Calu3 (cell line): ENCODE measurements around the gene EPHX1. TPM values are rescaled to one million over a fixed set of nuclear protein-coding genes. Genes with fewer than 3 reads are reported as not detected.
A peak's percentile ranks its signal among the peaks of the same experiment; 100 is the strongest.

Source experiments
- BruUV-seq: library from RNA; stranded (reverse); fragments of 400-500 nt; replicated peaks from 2 replicates; lab custom pipeline; 2021; lab: Mats Ljungman, UMichigan
- CTCF ChIA-PET: fragments of 300-600 bp; sonication (Branson Sonifier 250); formaldehyde crosslinking; loops from one replicate; lab custom pipeline; 2022; ENCODE audit warnings: antibody characterized with exemption; lab: Charles Lee
- DNase-seq: peaks from one replicate; pipeline ENCODE4 v3.0.0; 2022
- H3K27ac Mint-ChIP-seq: one replicate; pipeline ENCODE4 v1.8.0; 2022; ENCODE audit warnings: mixed read lengths; ENCODE audit not compliant: unreplicated experiment
- H3K27me3 Mint-ChIP-seq: one replicate; pipeline ENCODE4 v1.8.0; 2022; ENCODE audit warnings: mixed read lengths; ENCODE audit not compliant: unreplicated experiment
- H3K36me3 Mint-ChIP-seq: one replicate; pipeline ENCODE4 v1.8.0; 2022; ENCODE audit warnings: mild to moderate bottlenecking, moderate library complexity, mixed read lengths; ENCODE audit not compliant: insufficient read depth, unreplicated experiment
- H3K4me1 Mint-ChIP-seq: one replicate; pipeline ENCODE4 v1.8.0; 2022; ENCODE audit warnings: mild to moderate bottlenecking, low read depth, mixed read lengths; ENCODE audit not compliant: unreplicated experiment
- H3K4me3 Mint-ChIP-seq: one replicate; pipeline ENCODE4 v1.8.0; 2022; ENCODE audit warnings: mild to moderate bottlenecking, low read depth, moderate library complexity, mixed read lengths; ENCODE audit not compliant: unreplicated experiment
- H3K9me3 Mint-ChIP-seq: one replicate; pipeline ENCODE4 v1.8.0; 2022; ENCODE audit warnings: low read depth, mixed read lengths; ENCODE audit not compliant: unreplicated experiment
- CTCF ChIP-seq: fragments of 200-600 bp; IDR thresholded peaks from one replicate; pipeline ENCODE4 v1.8.0; 2022; ENCODE audit warnings: antibody characterized with exemption; ENCODE audit not compliant: unreplicated experiment
- intact Hi-C: fragments of 100-400 bp; cut with micrococcal nuclease; formaldehyde crosslinking; loops from one replicate; pipeline ENCODE4 v1.10.0; 2022; ENCODE audit not compliant: unreplicated experiment
- total RNA-seq: library from RNA; stranded (reverse); gene quantifications from 2 replicates; pipeline ENCODE4 v1.2.3, GENCODE V29; 2022

The EPHX1 gene
- total RNA-seq, 1 experiment from 2014 or later: 46.6 TPM

- H3K27ac Mint-ChIP-seq: peak overlapping the region; percentile 74
- peaks cover 69% of the 10 kb centered on the region for H3K36me3 Mint-ChIP-seq
- no TSS peak for BruUV-seq
- H3K9me3 Mint-ChIP-seq: no peaks in the 10 kb centered on the region
- H3K4me3 Mint-ChIP-seq: no peak overlapping the region
- intact Hi-C loops: no loop called here
- H3K4me1 Mint-ChIP-seq: no peaks in the 10 kb centered on the region
- no peak for TF ChIP-seq CTCF
- no peak for DNase-seq
- no peaks in the 10 kb centered on the region for H3K27me3 Mint-ChIP-seq
- CTCF ChIA-PET: no interaction called here
Measured at GRCh38 chr1:225838793-225839192, 28.9 kb downstream of the EPHX1 start.

- H3K4me1 Mint-ChIP-seq: no peaks in the 10 kb centered on the region
- peaks cover 78% of the 10 kb centered on the region for H3K36me3 Mint-ChIP-seq
- H3K4me3 Mint-ChIP-seq: no peak overlapping the region
- BruUV-seq: no TSS peak
- peak overlapping the region; percentile 74 for H3K27ac Mint-ChIP-seq
- no peaks in the 10 kb centered on the region for H3K9me3 Mint-ChIP-seq
- intact Hi-C loops: loop anchor here (5.0 kb wide), 1 partner anchor 363 kb away; no protein-coding TSS in a partner anchor
- H3K27me3 Mint-ChIP-seq: no peaks in the 10 kb centered on the region
- CTCF ChIA-PET: no interaction called here
- no peak for TF ChIP-seq CTCF
- DNase-seq: no peak
Measured at GRCh38 chr1:225840223-225840610, 30.3 kb downstream of the EPHX1 start.

- intact Hi-C loops: loop anchor here (5.0 kb wide), 1 partner anchor 363 kb away; no protein-coding TSS in a partner anchor
- CTCF ChIA-PET: no interaction called here
- H3K27me3 Mint-ChIP-seq: no peaks in the 10 kb centered on the region
- H3K27ac Mint-ChIP-seq: peak overlapping the region; percentile 85
- H3K4me1 Mint-ChIP-seq: no peaks in the 10 kb centered on the region
- TSS peak; percentile 20 for BruUV-seq
- no peak overlapping the region for H3K4me3 Mint-ChIP-seq
- DNase-seq: no peak
- no peak for TF ChIP-seq CTCF
- no peaks in the 10 kb centered on the region for H3K9me3 Mint-ChIP-seq
- peaks cover 78% of the 10 kb centered on the region for H3K36me3 Mint-ChIP-seq
Measured at GRCh38 chr1:225840713-225841112, 30.8 kb downstream of the EPHX1 start.

- CTCF ChIA-PET: interaction anchor here (0.7 kb wide), 1 partner anchor 562 kb away, joined by 3 read pairs; no protein-coding TSS in a partner anchor
- H3K27ac Mint-ChIP-seq: peak overlapping the region; percentile 62
- intact Hi-C loops: loop anchor here (5.0 kb wide), 1 partner anchor 365 kb away; no protein-coding TSS in a partner anchor
- H3K4me3 Mint-ChIP-seq: no peak overlapping the region
- H3K4me1 Mint-ChIP-seq: no peaks in the 10 kb centered on the region
- no peaks in the 10 kb centered on the region for H3K27me3 Mint-ChIP-seq
- H3K9me3 Mint-ChIP-seq: no peaks in the 10 kb centered on the region
- peaks cover 82% of the 10 kb centered on the region for H3K36me3 Mint-ChIP-seq
- BruUV-seq: TSS peak; percentile 6
- no peak for TF ChIP-seq CTCF
- no peak for DNase-seq
Measured at GRCh38 chr1:225842074-225842473, 32.1 kb downstream of the EPHX1 start.
